GM19468 (cell line): ENCODE data around the gene TOP2B.

Experiments used
- ATAC-seq: cut with Tn5 transposase; IDR thresholded peaks from one replicate; pipeline ENCODE4 v1.9.1; 2021; ENCODE audit warnings: mild to moderate bottlenecking, moderate library complexity, moderate number of reproducible peaks; ENCODE audit not compliant: unreplicated experiment; ENCODE audit errors: extremely low read depth

Gene TOP2B

GRCh38 chr3:25566358-25566920, 98.3 kb downstream of the TOP2B start:
- ATAC-seq: no peak

- no peak for ATAC-seq
Measured at GRCh38 chr3:25565807-25566206, 98.9 kb downstream of the TOP2B start.

GRCh38 chr3:25564075-25564474, 100.6 kb downstream of the TOP2B start:
- ATAC-seq: no peak

GRCh38 chr3:25563601-25564000, 101.1 kb downstream of the TOP2B start:
- no peak for ATAC-seq

- no peak for ATAC-seq
Measured at GRCh38 chr3:25558796-25559195, 105.9 kb downstream of the TOP2B start.

GRCh38 chr3:25558121-25558520, 106.6 kb downstream of the TOP2B start:
- ATAC-seq: no peak

GRCh38 chr3:25557694-25558093, 107.0 kb downstream of the TOP2B start:
- no peak for ATAC-seq

- no peak for ATAC-seq
Measured at GRCh38 chr3:25556447-25556846, 108.3 kb downstream of the TOP2B start.

- no peak for ATAC-seq
Measured at GRCh38 chr3:25555695-25556437, 108.8 kb downstream of the TOP2B start.

- ATAC-seq: no peak
Measured at GRCh38 chr3:25554376-25554775, 110.3 kb downstream of the TOP2B start.

GRCh38 chr3:25552251-25552650, 112.5 kb downstream of the TOP2B start:
- ATAC-seq: no peak

- no peak for ATAC-seq
Measured at GRCh38 chr3:25548836-25549235, 115.9 kb downstream of the TOP2B start.

GRCh38 chr3:25547943-25548674, 116.6 kb downstream of the TOP2B start:
- ATAC-seq: no peak
